Umbilical cord (tissue), 2 donors: Measurements from ENCODE around the gene TRPV6. TPM values are rescaled to one million over a fixed set of nuclear protein-coding genes. Genes with fewer than 3 reads are reported as not detected.

ENCODE experiments used
- DNase-seq: peaks from one replicate; pipeline ENCODE4 v3.0.0-alpha.2; 2015; ENCODE audit warnings: low spot score
- total RNA-seq: library from RNA; depleted of rRNA; stranded (reverse); fragments of >200 nt; gene quantifications from one replicate; pipeline ENCODE4 v1.2.3, GENCODE V29; 2014; ENCODE audit warnings: low replicate concordance; ENCODE audit not compliant: insufficient read depth

The TRPV6 gene
- total RNA-seq, result 2.6 TPM

- peak; percentile 14 for DNase-seq
Measured at GRCh38 chr7:142885311-142886230, at the start of gene TRPV6. Gene TRPV6 (minus strand): TSS chr7:142885745.

- no peak for DNase-seq
Measured at GRCh38 chr7:142934056-142934455, 48.5 kb upstream of the TRPV6 start.

- DNase-seq, result no peak
Measured at GRCh38 chr7:142933624-142934023, 48.1 kb upstream of the TRPV6 start, which contains the start of gene TRPV5. Gene TRPV5 (minus strand): TSS chr7:142933746. CDS start chr7:142933459, 287 bp downstream.

- no peak for DNase-seq
Measured at GRCh38 chr7:142933092-142933475, 47.5 kb upstream of the TRPV6 start.

- DNase-seq, result no peak
Measured at GRCh38 chr7:142932386-142933091, 47.0 kb upstream of the TRPV6 start.

GRCh38 chr7:142930126-142930730, 44.7 kb upstream of the TRPV6 start:
- DNase-seq, result no peak

GRCh38 chr7:142927949-142928348, 42.4 kb upstream of the TRPV6 start:
- DNase-seq, result no peak

- no peak for DNase-seq
Measured at GRCh38 chr7:142927085-142927745, 41.7 kb upstream of the TRPV6 start.

GRCh38 chr7:142925413-142925812, 39.9 kb upstream of the TRPV6 start:
- DNase-seq, result no peak

- no peak for DNase-seq
Measured at GRCh38 chr7:142923391-142923790, 37.8 kb upstream of the TRPV6 start.

GRCh38 chr7:142919656-142920055, 34.1 kb upstream of the TRPV6 start:
- DNase-seq, result no peak

- DNase-seq, result no peak
Measured at GRCh38 chr7:142918901-142919300, 33.4 kb upstream of the TRPV6 start.

GRCh38 chr7:142917447-142917846, 31.9 kb upstream of the TRPV6 start:
- no peak for DNase-seq

- DNase-seq, result no peak
Measured at GRCh38 chr7:142916508-142916907, 31.0 kb upstream of the TRPV6 start.

- DNase-seq, result no peak
Measured at GRCh38 chr7:142915315-142915714, 29.8 kb upstream of the TRPV6 start.

GRCh38 chr7:142914121-142914520, 28.6 kb upstream of the TRPV6 start:
- peak; percentile 10 for DNase-seq

GRCh38 chr7:142913566-142913965, 28.0 kb upstream of the TRPV6 start:
- no peak for DNase-seq

- peak; percentile 3 for DNase-seq
Measured at GRCh38 chr7:142913051-142913450, 27.5 kb upstream of the TRPV6 start.

- DNase-seq, result no peak
Measured at GRCh38 chr7:142910481-142910880, 24.9 kb upstream of the TRPV6 start.

GRCh38 chr7:142910031-142910433, 24.5 kb upstream of the TRPV6 start:
- no peak for DNase-seq
